GOT3 (cell line): ENCODE results near the gene PLXND1.

Experiments
- DNase-seq: peaks from one replicate; lab custom pipeline; 2025; ENCODE audit warnings: mixed read lengths; lab: John Stamatoyannopoulos, UW

The PLXND1 gene

DNA sequence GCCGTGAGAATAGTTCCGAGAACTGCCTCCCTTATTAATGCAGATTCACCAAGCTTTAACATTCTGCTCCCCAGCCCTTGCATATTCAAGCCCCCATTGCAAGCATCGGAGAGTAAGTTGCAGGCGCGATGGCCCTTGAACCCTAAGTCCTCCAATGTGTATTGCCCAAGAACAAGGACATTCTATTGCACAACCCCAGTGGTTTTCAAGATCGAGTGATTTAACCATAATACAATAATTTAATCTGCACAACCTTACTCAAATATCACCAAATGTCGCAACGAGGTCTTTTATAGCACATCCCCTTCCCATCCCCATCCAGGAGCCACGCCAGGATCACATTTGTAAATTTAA, 21.7 kb upstream of the PLXND1 start:
- DNase-seq, result no peak

DNA sequence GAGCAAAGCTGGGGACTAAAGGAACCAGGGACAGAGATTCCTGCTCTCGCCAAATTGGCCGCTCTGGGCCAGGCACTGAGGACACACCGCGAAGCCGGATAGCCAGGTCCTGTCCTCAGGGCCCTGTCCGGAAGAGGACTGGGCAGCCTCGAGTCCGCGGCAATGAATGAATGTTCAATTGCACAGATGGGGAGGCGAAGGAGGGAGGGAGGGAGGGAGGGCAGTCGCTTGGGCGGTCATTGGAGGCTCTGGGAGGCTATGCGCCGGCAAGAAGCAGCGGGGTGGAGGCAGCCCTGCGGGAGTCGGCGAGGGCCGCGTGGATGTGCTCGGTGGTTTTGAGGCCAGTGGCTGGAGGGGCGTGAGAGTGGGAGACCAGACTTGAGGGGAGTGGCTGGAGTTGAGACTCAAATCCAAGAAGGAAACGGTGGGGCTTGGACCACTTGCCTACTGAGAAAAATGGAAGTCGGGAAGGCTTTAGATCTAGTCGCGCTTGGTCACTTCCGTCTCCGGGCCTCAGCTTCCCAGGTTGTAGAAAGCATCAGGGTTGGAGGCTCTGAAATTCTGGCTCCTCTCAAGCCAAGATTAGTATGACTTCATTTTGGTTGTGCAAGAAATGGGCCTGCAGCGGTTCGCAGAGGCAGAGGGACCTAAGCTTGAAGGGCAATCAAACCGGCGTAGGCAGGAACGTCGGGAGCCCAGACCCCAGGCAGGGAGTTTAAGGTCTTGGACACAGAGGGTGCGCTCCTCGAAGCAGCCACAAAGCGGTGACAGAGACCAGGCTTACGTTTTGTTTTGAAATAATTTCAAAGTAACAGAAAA, 21.1 kb upstream of the PLXND1 start:
- DNase-seq, result peak; percentile 12

DNA sequence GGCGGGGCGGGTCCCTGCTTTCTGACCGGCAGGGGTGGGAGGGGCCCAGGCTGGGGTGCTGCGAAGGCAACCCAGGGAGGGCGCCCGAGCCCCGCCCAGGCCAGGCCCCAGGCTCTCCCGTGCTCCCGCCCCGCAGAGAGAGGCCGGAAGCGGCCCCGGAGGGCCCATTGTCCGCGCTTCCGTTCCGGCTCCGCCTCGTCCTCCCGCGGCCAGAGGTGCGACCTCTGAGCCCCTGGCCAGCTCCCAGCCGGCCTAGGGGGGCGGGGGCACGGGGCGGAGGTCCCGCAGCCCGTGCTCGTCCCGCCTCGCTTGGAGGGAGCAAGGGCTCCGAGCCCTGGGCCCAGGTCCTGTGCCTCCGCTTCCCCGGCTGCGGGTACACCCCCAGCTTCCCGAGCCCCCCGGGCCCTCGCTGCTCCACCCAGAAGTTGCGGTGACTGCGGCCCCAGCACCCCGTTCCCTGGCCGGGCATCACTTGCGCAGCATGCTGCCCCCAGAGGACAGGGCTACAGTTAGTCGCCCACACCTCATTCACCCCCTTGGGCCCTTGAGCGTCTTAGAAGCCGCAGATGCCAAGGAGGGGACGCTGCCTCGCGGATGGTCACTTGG, 20.4 kb upstream of the PLXND1 start:
- DNase-seq, result peak; percentile 65

DNA sequence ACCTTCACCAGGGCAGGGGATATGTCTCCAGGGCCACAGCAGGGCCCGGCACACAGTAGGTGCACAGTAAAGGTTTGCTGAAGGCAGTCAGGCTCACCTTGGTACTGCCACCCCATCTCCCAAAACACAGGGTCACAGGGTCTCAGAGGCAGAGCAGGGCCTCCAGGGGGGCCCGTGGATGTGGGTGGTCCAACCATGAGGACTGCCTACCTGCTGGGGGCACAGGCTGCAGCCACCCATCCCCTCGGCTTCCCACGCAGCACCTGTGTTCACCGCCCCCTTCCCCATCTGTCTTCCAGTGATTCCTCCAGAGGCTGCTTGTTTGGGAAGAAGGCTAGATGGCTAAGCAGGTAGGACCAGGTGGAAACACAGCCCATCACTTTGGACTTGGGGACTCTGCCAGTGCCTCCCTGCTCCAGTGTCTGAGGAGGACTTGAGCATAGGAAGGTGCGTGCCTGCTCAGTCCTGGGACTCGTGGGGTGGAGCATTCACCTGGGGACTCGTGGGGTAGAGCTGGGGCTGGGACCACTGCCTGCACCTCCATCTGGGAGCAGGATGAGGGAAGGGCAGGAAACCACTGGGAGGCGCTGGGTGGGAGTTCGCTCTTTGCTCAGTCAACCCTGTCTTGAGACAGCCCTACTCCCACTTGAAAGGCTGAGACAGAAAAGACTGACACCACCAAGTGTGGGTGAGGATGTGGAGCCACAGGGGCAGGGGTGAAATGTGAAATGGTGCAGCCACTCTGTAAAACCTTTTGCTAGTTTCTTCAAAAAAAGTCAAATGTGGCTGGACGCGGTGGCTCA, 18.8 kb upstream of the PLXND1 start:
- DNase-seq, result no peak

DNA sequence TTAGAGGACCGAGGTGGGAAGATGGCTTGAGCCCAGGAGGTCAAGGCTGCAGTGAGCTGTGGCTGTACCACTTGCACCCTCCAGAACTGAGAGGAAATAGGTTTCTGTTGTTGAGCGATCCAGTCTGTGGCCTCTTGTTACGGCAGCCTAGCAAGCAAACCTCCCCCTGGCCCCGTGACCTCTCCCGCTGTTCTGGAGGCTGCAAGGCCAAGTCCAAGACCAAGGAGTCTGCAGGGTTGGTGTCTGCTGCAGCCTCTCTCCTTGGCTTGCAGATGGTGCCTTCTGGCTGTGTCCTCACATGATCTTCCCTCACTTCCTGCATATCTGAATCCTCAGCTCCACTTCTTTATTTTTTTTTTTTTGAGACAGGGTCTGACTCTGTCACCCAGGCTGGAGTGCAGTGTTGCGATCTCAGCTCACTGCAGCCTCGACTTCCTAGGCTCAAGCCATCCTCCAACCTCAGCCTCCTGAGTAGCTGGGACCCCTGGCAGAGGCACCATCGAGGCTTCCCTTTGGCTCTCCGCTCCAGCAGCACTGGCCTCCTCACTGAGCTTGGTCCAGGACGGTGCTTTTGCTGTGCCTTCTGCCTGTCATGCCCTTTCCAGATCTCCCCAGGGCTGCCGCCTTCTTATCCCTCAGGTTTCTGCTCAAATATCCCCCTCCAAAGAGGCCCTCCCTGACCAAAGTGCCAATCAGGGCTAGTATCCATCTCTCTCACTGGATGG, 18.0 kb upstream of the PLXND1 start:
- DNase-seq, result no peak

DNA sequence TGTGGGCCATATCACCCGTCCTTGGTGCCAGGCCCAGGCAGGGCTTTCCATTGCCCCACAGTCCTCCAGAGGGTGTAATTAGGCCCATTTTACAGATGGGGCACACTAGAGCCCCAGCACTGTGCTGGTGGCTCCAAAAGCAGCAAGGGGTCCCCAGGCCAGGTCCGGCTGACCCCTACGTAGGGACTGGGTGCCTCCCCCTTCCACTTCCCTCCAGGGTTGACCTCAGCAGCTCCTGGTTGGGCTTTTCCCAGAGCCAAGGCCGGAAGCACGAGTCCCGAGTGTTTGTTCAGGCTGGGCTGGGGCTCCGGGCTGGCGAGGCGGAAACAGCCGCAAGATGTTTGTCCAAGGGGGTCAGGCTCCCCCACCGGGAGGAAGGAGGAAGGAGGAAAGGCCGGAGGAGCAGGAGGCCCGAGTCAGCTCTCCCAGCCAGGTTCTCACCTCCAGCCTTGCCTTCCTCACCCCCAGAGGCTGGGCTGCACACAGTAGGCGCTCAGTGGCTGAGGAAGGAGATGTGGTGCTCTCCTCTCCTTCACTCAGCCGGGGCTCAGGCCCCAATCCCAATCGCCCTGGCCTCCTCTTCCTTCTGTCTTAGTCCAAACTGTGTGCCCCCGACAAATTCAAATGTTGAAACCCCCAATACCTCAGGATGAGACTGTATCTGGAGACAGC, 17.1 kb upstream of the PLXND1 start:
- no peak for DNase-seq

DNA sequence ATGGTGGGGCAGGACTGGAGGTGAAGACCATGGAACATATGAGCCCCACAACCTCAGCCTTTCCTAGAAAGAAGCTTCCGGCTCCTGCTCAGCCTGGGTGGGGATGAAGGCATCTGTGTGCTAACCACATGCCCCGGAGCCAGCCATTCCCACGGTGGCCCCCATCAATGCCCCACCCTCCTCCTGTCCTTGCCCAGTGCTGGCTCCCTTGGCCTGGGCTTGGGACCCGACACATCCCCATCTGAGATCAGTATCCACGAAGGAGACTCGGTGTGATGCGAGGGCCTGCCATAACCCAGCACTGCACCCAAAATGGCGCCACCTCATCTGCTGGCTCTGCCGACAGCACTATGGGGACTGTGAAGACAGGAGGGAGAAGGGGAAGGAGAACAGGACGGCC, 16.5 kb upstream of the PLXND1 start:
- no peak for DNase-seq

DNA sequence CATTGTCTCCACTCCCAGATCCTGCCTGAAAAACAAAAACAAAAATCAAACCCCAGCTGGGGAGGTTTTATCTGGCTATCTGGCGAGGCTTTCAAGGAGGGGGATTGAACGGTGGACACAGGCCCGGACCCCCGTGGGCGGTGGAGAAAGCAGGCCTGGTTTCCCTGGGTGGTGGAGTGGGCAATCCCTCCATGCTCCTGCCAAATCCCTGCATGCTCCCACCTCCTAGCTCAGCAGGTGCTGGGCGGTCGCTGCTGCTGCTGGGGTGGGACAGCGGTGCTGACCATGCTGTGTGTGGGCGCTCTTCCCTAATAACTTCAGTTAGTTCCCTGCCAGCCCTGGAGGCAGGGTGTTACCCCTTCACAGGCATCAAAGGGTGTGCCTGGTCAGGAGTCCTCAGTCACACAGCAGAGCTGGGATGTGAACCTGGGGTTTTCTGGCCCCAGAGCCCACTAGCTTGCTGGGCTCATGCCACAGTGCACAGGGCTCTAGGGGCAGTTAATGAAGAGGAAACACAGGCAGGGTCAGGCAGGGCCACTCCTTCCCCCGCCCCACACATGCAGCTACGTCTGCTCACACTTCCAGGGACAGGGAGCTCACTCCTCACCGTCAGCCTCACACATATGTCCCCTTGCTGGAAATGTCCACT, 15.9 kb upstream of the PLXND1 start:
- DNase-seq, result no peak

DNA sequence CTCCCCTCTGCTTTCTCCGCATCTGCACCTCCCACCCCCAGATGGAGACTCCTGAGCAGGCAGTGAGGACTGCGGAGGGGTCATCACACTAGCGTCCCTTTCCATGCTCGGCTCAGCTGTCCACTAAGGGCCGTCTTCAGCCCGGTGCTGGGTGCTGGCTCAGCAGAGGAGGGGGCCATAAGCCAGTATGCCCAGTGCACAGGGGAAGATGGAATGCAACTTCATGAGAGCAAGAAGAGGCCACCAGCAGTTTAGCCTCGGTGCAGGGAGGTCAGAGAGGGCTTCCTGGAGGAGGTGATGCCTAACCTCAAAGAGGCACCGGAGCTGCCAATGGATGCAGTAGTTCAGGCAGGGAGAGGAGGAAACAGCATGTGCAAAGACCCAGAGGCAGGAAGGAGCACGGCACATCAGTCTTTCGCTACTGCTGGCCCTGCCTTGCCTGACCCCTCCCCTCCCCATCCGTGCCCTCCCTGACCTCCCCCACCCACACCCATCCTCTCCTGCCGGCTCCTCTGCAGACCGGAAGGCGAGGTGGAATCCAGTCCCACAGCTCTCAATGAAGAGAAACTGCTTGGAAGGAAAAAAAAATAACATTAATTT, 15.2 kb upstream of the PLXND1 start:
- no peak for DNase-seq

DNA sequence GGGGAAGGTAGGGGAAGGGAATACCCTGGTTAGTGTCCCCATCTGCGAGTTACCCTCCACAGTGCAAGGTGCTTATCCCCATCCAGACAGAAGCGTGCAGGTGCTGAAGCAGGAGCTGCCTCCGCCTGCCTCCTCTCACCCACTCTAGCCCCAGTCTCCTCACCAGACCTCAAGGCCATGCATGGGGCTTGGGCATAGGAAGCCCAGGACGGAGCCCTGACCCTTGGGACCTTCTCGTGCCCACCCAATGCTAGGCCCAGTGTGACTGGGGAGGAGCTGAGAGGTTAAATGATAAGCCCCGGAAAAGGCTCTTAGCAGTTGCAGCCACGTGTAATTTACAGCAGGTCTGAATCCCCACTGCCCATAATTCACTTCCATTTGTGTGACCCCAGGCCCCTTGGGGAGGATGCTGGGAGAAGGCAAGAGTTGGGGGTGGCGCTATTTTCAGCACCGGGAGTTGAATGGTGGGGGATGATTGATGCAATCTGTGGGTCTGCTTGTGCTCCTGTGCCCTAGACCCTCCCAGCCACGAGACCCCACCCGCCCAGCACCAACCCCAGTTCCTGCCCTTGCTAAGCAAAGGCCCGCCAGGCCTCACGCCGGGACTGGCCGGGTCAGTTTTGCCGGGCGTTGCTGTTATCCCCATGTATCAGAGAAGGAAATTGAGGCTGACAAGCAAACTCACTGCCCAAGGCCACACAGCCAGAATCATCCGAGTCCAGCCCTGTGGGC, 14.5 kb upstream of the PLXND1 start:
- no peak for DNase-seq

DNA sequence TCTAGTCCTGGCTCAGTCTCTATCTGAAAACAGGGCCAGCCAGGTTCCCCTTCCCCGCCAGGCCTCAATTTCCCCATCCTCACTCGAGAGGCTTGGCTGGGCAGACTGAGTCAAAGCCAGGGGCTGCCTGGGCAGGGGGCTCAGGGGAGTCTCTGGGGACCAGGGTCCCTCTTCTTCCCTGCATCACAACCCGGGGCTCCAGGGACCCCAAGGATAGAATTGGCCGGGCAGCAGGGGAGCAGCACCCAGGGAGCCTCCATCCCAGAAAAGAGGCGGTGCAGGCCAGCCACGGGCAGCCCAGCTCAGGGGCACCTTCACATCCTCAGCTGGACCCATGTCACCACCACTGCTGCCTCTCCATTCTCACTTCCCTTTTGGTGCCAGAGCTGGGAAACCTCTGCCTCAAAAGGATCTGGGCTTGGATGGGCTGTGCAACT, 13.3 kb upstream of the PLXND1 start:
- DNase-seq, result no peak

DNA sequence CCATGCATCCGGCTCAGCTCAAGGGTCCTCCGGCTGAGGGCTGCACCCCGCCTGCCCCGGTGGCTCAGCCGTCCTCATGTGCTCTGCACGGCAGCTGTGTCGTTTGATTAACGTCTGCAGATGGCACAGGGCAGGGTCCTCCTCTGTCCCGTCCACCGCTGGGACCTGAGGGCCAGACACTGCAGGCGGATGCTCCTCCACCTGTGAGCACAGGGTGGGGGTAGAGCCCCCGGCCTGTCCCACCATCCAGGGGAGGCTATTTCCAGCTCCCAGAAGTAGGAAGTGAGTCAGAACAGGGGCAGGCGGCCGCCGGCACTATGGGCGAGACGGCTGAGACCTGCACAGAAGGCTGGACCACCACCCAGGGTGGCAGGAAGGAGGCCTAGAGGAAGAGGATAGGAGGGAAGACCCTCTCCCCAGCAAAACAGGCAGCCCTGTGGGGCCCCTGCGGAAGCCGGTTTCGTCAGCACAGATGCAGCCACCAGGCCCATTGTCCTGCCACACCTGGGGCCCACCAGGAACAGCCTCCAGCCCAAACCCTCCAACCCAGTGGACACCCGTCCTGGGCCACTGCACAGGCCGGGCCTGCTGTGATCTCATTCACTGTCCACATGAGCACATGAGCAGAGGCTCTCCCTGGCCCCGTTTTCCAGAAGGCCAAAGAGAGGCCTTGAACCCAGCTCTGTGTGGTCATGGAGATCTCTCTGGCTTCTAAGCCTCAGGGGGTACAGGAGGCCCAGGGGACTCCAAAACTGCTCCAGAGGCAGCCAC, 12.6 kb upstream of the PLXND1 start:
- DNase-seq, result no peak

DNA sequence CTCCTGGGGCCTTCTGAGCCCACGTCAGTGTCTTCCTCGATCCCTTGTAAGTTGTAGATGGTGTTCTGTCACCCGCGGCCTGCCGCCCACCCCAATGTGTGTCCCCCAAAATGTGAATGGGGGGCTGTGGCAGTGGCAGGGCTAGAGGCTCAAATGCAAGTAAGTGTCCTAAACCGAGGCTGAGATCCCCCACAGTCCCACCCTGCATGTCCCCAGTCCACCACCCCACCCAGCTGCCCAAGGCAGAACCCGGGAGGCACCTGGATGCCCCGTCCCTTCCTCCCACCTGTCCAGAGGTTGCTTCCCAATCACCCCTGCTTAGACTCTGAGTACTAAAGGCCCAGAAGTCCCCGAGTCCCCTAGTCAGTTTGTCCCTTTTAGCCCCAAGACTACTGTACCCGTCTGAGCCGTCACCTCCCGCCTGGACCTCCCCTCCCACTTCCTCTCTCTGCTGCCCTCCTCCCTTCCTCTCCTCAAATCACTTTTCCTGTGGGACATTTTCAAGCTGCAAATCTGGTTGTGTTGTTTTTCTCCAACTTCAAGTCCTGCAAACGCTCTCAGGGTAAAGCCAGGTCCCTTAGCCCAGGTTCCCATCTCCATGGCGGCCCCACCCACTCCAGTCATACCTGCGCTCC, 11.8 kb upstream of the PLXND1 start:
- DNase-seq, result no peak

DNA sequence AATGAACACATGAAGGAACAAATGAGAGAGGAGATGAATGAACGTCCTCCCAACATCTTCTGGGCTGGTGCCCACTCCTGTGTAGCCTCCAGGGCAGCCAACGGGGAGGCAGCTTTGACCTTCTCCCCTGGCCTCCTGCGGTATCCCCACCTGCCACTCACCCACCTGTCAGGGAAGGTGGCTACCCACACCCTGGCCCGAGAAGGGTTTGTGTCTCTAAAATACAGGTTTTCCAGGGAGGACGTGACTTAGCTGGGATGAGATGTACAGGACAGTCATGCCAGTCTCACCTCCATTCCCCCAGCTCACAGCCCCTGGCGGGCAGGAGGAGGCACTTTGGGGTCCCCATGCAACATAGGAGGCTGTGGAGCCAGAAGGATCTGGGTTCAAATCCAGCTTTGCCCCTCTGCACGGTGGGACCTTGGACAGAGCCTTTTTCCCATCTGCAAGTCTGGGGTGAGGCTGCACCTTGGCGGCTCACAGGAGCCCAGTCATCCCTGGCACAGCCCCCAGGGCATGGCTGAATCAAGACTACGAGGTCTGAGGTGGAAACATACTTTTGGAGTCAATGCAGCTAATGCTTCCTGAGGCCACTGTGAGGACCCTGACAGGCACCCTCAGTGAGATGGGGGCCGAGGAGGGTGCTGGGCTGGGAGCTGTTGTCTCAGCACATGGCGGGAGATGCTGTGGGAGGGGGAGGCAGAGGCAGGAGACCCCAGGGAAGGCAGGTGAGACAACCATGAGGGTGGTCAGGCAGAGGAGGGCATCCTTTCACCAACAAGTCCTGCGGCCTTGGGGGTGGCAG, 11.1 kb upstream of the PLXND1 start:
- DNase-seq, result no peak

DNA sequence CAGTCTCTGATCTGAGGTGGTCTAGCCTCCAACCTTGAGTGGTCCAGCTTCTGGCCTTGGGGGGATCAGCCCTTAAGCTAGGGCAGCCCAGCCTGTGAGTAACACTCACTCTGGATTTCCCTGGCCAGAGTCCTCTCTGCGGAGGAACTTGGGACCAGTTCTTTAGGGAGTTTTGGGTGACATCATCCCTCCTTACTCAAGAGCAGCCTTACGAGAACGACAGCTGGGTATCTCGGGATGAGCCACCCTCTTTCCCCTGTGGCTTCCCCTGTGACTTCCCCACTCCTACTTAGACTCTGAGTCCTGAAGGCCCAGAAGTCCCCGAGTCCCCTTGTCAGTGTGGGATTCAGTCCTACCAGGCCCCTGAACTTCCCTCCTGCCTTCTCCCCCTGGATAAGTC, 10.2 kb upstream of the PLXND1 start:
- no peak for DNase-seq

DNA sequence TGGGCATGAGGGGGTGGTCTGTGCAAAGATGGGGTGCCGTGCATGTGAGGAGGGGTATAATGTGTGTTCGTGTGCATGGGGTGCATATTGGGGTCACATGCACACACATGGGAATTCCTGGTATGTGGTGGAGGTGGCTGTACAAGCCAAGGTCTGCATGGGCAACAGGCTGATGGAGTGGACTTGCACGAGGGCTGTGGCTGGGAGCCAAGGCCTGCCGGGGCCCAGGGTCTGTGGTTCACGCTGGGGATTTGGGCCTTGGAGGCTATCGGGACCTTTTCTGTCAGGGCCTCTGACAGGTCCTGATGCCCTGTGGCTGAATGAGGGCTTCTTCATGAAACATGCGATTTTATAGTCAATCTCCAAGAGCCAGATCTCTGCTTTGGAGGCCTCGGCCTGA, 9.8 kb upstream of the PLXND1 start:
- DNase-seq, result no peak

DNA sequence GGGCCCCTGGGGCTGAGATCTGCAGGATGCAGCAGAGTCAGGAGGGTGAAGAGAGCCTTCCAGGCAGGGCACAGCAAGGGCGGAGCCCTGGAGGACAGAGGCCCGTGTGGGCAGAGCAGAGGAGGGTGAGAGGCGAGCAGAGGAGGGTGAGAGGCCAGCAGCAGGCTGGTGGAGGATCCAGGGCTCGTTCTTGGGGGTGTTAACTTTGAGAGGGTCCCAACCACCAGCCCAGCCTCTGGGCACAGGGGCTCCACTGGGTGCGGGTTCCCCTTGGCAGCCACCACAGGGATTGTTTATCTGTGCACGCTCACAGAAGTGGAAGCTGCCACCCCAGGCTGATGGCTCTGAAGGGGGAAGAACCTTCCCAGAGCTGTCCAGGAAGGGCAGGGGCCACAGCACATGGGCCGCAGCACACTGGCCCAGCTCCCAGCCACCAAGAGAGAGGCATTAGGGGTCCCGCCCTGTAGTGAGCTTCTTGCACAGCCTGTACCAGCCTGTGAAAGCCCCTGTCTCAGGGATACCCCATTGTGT, 9.3 kb upstream of the PLXND1 start:
- DNase-seq, result no peak

DNA sequence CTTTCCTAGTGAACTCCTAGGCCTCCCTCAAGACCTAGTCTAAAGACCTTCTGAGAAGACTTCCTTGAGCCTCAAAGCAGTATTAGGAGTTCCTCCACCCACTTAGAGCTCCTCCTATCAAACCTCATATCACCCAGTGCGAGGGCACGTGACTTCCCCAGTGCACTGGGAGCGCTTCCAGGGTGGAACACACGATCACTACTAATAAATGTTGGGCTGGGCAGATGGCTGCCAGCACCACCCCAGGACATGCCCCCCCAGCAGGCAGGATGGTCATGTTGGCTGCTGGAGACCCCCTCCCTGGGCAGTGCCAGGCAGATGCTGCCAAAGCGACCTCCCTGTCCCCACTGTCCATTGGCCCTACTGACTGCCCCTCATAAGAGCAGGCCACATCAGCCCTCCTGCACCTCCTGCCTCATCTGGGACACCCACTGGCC, 8.5 kb upstream of the PLXND1 start:
- DNase-seq, result no peak
